ENCODE measurements around the gene NCDN. TPM values are rescaled to one million over a fixed set of nuclear protein-coding genes. Genes with fewer than 3 reads are reported as not detected.

The NCDN gene
- total and polyA plus RNA-seq, 7 experiments from 2014 or later: 17.1 to 38.6 (median 23.9) TPM

- peak overlapping the region; percentile 33 to 98 (median 90) for H3K27ac Mint-ChIP-seq
- peak overlapping the region; percentile 90 to 99 (median 96) for H3K4me3 Mint-ChIP-seq
- ChIA-PET CTCF (interaction anchor here (0.9 to 2.0 kb wide), 8 partner anchors 9 to 160 kb away, joined by 3 to 8 read pairs (median 5); no protein-coding TSS in a partner anchor), POLR2A (interaction anchor here (0.7 to 3.0 kb wide), 6 partner anchors 9 to 104 kb away, joined by 4 to 21 read pairs (median 4); no protein-coding TSS in a partner anchor)
- Histone ChIP-seq H3K9me3 (ENCODE audit: control insufficient read depth in 2 of 3, low read length in 3 of 3) (no peaks in the 10 kb centered on the region), H3K36me3 (ENCODE audit: control insufficient read depth in 2 of 3, insufficient read depth in 3 of 3, low read length in 3 of 3) (peaks cover 0 to 29% (median 0%) of the 10 kb centered on the region in 3 experiments), H3K4me3 (ENCODE audit: low read length) (no peak overlapping the region), H3K4me1 (ENCODE audit: control insufficient read depth in 2 of 2, insufficient read depth in 2 of 2, low read length in 2 of 2) (peaks cover 16 to 19% of the 10 kb centered on the region in 2 donors), H3K27ac (ENCODE audit: low read depth, low read length) (peak overlapping the region; percentile 77), H3K27me3 (ENCODE audit: control insufficient read depth in 2 of 2, insufficient read depth in 2 of 2, low read length in 2 of 2) (no peaks in the 10 kb centered on the region)
- H3K4me1 Mint-ChIP-seq: peaks cover 35 to 67% (median 50%) of the 10 kb centered on the region in 7 donors
- DNase-seq: no peak
- no peaks in the 10 kb centered on the region for H3K9me3 Mint-ChIP-seq
- H3K27me3 Mint-ChIP-seq: no peaks in the 10 kb centered on the region
- intact Hi-C loops (cut with micrococcal nuclease): loop anchor here (2.0 to 5.0 kb wide), 7 partner anchors 21 to 697 kb away; partner anchors contain the start of genes SFPQ (in 2 of the 2), ADPRS (in 1 of the 2), AGO3 (in 1 of the 2) and SMIM12 (in 1 of the 2)
- no peak for ATAC-seq
- peaks cover 0 to 18% (median 13%) of the 10 kb centered on the region in 5 donors for H3K36me3 Mint-ChIP-seq
These were observed 1.8 kb upstream of the NCDN start for GRCh38 chr1:35555601-35556477.

DNA sequence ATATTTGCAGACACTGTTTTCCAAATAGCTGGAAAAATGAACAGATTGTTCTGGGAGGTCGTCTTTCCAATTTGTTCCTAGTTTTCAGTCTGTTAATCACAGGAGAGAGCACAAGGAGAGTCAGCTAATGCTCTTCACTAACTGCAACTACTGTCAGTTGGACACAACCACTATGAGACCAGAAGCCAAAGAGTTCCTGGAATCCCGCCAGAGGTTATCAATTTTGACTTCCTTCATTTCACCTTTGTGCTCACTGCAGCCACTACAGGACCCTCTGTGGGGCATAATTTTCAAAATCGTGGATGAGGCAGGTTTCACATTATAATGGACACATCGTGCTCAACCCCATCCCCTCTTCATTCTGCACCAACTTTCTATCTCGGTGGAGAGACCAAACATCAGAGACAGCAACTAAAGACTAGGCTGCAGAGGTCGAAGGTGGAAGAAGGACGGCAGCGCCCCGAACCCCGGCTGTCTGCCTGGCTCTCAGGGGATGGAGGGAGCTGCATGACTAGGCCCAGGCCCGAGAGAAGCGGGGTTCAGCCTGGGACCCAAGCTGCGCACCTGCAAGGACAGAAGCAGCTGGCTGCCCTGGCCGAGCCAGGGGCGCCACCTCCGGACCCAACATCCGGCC lies 998 bp upstream of the NCDN start:
- H3K36me3 Mint-ChIP-seq: peaks cover 0 to 19% (median 13%) of the 10 kb centered on the region in 5 donors
- H3K4me1 ChIP-seq (ENCODE audit: control insufficient read depth in 2 of 2, insufficient read depth in 2 of 2, low read length in 2 of 2): peaks cover 16 to 19% of the 10 kb centered on the region in 2 donors

GRCh38 chr1:35557118-35557610 lies 435 bp upstream of the NCDN start, which contains the start of gene KIAA0319L:
Gene KIAA0319L (minus strand): TSS chr1:35557403. CDS start chr1:35554491, 2,912 bp downstream.
- Histone ChIP-seq H3K4me3 (ENCODE audit: low read length) (peak within 1 kb of the TSS; percentile 87), H3K27me3 (ENCODE audit: control insufficient read depth in 2 of 2, insufficient read depth in 2 of 2, low read length in 2 of 2) (no peaks in the 10 kb centered on the region), H3K27ac (ENCODE audit: low read depth, low read length) (peak within 1 kb of the TSS; percentile 77), H3K36me3 (ENCODE audit: control insufficient read depth in 2 of 3, insufficient read depth in 3 of 3, low read length in 3 of 3) (peaks cover 0 to 19% (median 0%) of the 10 kb centered on the region in 3 experiments), H3K9me3 (ENCODE audit: control insufficient read depth in 2 of 3, low read length in 3 of 3) (no peaks in the 10 kb centered on the region), H3K4me1 (ENCODE audit: control insufficient read depth in 2 of 2, insufficient read depth in 2 of 2, low read length in 2 of 2) (peaks cover 16 to 19% of the 10 kb centered on the region in 2 donors)
- ATAC-seq: peak; percentile 81
- intact Hi-C loops (cut with micrococcal nuclease): loop anchor here (1.0 to 5.0 kb wide), 14 partner anchors 18 to 698 kb away; partner anchors contain the start of genes PSMB2 (in 2 of the 2), SFPQ (in 2 of the 2), ADPRS (in 1 of the 2) and AGO3 (in 1 of the 2)
- Mint-ChIP-seq H3K9me3 (no peaks in the 10 kb centered on the region), H3K27ac (peak within 1 kb of the TSS; percentile 89 to 98 (median 93)), H3K36me3 (peaks cover 0 to 15% (median 8%) of the 10 kb centered on the region in 5 donors), H3K4me3 (peak within 1 kb of the TSS; percentile 90 to 99 (median 96)), H3K4me1 (peaks cover 40 to 73% (median 53%) of the 10 kb centered on the region in 7 donors), H3K27me3 (no peaks in the 10 kb centered on the region)
- DNase-seq: peak in 2 of 9 donors; percentile 22 to 46
- POLR2A ChIA-PET: interaction anchor here (0.6 to 3.0 kb wide), 16 partner anchors 8 to 364 kb away, joined by 3 to 21 read pairs (median 4); partner anchors contain the start of genes AGO1, CLSPN and SFPQ
- CTCF ChIA-PET: interaction anchor here (1.3 to 2.0 kb wide), 5 partner anchors 12 to 159 kb away, joined by 3 to 8 read pairs (median 5); no protein-coding TSS in a partner anchor

More for the DNA sequence above, 998 bp upstream of the NCDN start:
- DNase-seq (no peak), ATAC-seq (no peak)
- H3K4me3 ChIP-seq (ENCODE audit: low read length): peak overlapping the region; percentile 87
- POLR2A ChIA-PET: interaction anchor here (0.7 to 3.0 kb wide), 12 partner anchors 8 to 364 kb away, joined by 3 to 21 read pairs (median 4); partner anchors contain the start of genes CLSPN and SFPQ
- CTCF ChIA-PET: interaction anchor here (0.9 to 2.0 kb wide), 8 partner anchors 8 to 159 kb away, joined by 3 to 8 read pairs (median 5); no protein-coding TSS in a partner anchor
- H3K9me3 ChIP-seq (ENCODE audit: control insufficient read depth in 2 of 3, low read length in 3 of 3): no peaks in the 10 kb centered on the region
- Mint-ChIP-seq H3K27me3 (no peaks in the 10 kb centered on the region), H3K4me3 (peak overlapping the region; percentile 90 to 99 (median 96)), H3K9me3 (no peaks in the 10 kb centered on the region), H3K4me1 (peaks cover 39 to 73% (median 55%) of the 10 kb centered on the region in 7 donors), H3K27ac (peak overlapping the region; percentile 33 to 98 (median 90))
- peaks cover 0 to 23% (median 0%) of the 10 kb centered on the region in 3 experiments for H3K36me3 ChIP-seq (ENCODE audit: control insufficient read depth in 2 of 3, insufficient read depth in 3 of 3, low read length in 3 of 3)
- H3K27me3 ChIP-seq (ENCODE audit: control insufficient read depth in 2 of 2, insufficient read depth in 2 of 2, low read length in 2 of 2): no peaks in the 10 kb centered on the region
- peak overlapping the region; percentile 77 for H3K27ac ChIP-seq (ENCODE audit: low read depth, low read length)
- intact Hi-C loops (cut with micrococcal nuclease): loop anchor here (1.0 to 5.0 kb wide), 14 partner anchors 17 to 698 kb away; partner anchors contain the start of genes PSMB2 (in 2 of the 2), SFPQ (in 2 of the 2), ADPRS (in 1 of the 2) and AGO3 (in 1 of the 2)

DNA sequence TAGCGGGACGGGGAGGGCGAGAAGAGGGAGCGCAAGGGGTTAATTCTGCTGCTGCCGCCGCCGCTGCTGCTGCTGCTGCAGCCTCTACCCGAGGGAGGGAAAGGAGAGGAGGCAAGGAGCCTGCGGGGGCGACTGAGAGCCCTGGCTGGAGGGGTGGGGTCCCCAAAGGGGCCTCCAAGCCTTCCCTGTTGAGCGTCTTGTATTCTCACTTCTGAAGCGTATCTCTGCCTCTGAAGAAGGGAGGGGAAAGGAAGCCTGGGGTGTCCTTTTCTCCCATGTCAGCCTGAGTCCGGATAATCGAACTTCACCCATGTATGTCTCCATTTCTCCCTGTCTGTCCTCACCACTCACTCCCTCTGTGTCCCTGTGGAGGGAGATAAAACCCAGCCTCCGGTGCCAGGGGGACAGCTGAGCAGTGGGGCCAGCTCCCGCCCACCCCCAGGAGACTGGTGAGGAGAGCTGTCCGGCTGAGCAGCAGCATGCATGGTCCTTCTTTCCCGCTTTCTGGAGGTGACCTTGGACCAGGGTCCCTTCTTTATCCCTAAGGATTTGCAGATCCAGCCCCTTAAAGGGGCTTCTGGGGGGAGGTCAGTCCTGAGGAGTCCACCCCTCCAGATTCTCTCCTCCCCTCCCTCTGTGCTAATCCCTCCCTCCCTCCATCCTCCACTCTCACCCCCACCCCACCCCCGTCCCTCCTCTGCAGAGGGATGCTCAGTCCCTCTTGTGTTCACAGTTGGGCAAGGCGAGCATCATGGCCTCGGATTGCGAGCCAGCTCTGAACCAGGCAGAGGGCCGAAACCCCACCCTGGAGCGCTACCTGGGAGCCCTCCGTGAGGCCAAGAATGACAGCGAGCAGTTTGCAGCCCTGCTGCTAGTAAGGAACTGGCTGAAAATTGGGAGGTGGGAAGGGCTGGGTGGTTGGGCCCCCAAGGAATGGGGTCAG lies 1.0 kb downstream of the NCDN start:
- H3K4me3 Mint-ChIP-seq: peak overlapping the region; percentile 90 to 99 (median 96)
- H3K27me3 Mint-ChIP-seq: no peaks in the 10 kb centered on the region
- Histone ChIP-seq H3K4me1 (ENCODE audit: control insufficient read depth in 2 of 2, insufficient read depth in 2 of 2, low read length in 2 of 2) (peaks cover 16 to 19% of the 10 kb centered on the region in 2 donors), H3K4me3 (ENCODE audit: low read length) (peak overlapping the region; percentile 87), H3K27ac (ENCODE audit: low read depth, low read length) (peak overlapping the region; percentile 77), H3K9me3 (ENCODE audit: control insufficient read depth in 2 of 3, low read length in 3 of 3) (no peaks in the 10 kb centered on the region), H3K27me3 (ENCODE audit: control insufficient read depth in 2 of 2, insufficient read depth in 2 of 2, low read length in 2 of 2) (no peaks in the 10 kb centered on the region), H3K36me3 (ENCODE audit: control insufficient read depth in 2 of 3, insufficient read depth in 3 of 3, low read length in 3 of 3) (peaks cover 0 to 17% (median 0%) of the 10 kb centered on the region in 3 experiments)
- ATAC-seq: no peak
- H3K4me1 Mint-ChIP-seq: peaks cover 39 to 62% (median 54%) of the 10 kb centered on the region in 7 donors
- DNase-seq: peak in 3 of 9 donors; percentile 21 to 28 (median 27)
- intact Hi-C loops (cut with micrococcal nuclease): loop anchor here in 1 of 2 donors (5.0 kb wide), 1 partner anchor 529 kb away; the partner anchor contains the start of gene ADPRS
- H3K27ac Mint-ChIP-seq: peak overlapping the region; percentile 89 to 98 (median 93)
- POLR2A ChIA-PET: interaction anchor here (0.9 to 2.9 kb wide), 4 partner anchors 23 to 211 kb away, joined by 3 to 21 read pairs (median 4); partner anchors contain the start of gene CLSPN
- CTCF ChIA-PET: interaction anchor here (1.3 to 4.9 kb wide), 2 partner anchors 10 to 107 kb away, joined by 4 to 47 read pairs; no protein-coding TSS in a partner anchor
- peaks cover 0 to 8% (median 0%) of the 10 kb centered on the region in 5 donors for H3K36me3 Mint-ChIP-seq
- no peaks in the 10 kb centered on the region for H3K9me3 Mint-ChIP-seq

All from naive thymus-derived CD4-positive, alpha-beta T cell (primary cell).